K562 (cell line): ENCODE measurements around the gene NDUFS6. TPM values are rescaled to one million over a fixed set of nuclear protein-coding genes. Genes with fewer than 3 reads are reported as not detected.

Experiments used
- ATAC-seq: fragments of 200-7000 bp; cut with Tn5 transposase; 3 replicates; pipeline ENCODE4 v1.9.1; 2020; ENCODE audit warnings: moderate library complexity
- BruUV-seq: library from RNA; stranded (reverse); fragments of 400-500 nt; replicated peaks from 2 replicates; lab custom pipeline; 2021; lab: Mats Ljungman, UMichigan
- CTCF ChIA-PET: fragments of 300-600 bp; formaldehyde crosslinking; extraction: SDS; loops from one replicate; lab custom pipeline; 2021; ENCODE audit warnings: low intra/inter-chr PET ratio; lab: Yijun Ruan, JAX
- POLR2A ChIA-PET: fragments of 300-600, 350-650 bp; sonication (Branson Sonifier 250); formaldehyde crosslinking; extraction: SDS; loops from one replicate; lab custom pipeline; 2021; ENCODE audit warnings: antibody characterized with exemption, inconsistent platforms; lab: Yijun Ruan, JAX
- DNase-seq, 4 experiments: peaks; one replicate each; pipeline versions ENCODE4 v3.0.0 to v3.0.0-alpha.2; 2011 to 2018; ENCODE audit warnings: low spot score in 3 of 4, mixed read lengths in 3 of 4; ENCODE audit errors: extremely low read depth in 1 of 4
- FAIRE-seq: peaks from 2 replicates; lab custom pipeline; 2011; peaks lifted over from hg19 to GRCh38; lab: Jason Lieb, UNC
- H2AFZ ChIP-seq: 2 replicates; pipeline ENCODE4 v1.6.0; 2011; ENCODE audit warnings: low read depth, low read length, control low read depth, inconsistent platforms
- H3K27ac ChIP-seq: fragments of 200-600 bp; 3 replicates; pipeline ENCODE4 v1.8.0; 2011; ENCODE audit warnings: low read depth, mild to moderate bottlenecking, control low read depth, inconsistent platforms, low read length, moderate library complexity, mixed read lengths; ENCODE audit errors: extremely low read depth
- H3K27me3 ChIP-seq, 2 experiments: fragments of 300-600 bp in 1 of 2; 2 replicates in 1 of 2; 3 replicates in 1 of 2; pipeline versions ENCODE4 v1.6.0 to v1.8.0; 2011; ENCODE audit warnings: inconsistent platforms in 2 of 2, low read length in 2 of 2, mild to moderate bottlenecking in 1 of 2, mixed read lengths in 1 of 2, moderate library complexity in 1 of 2; ENCODE audit not compliant: control insufficient read depth in 2 of 2, insufficient read depth in 2 of 2
- H3K36me3 ChIP-seq: fragments of 300-600 bp; 3 replicates; pipeline ENCODE4 v1.8.0; 2011; ENCODE audit warnings: mild to moderate bottlenecking, low read length, inconsistent platforms; ENCODE audit not compliant: control insufficient read depth, insufficient read depth
- H3K4me1 ChIP-seq, 2 experiments: fragments of 200-600 bp in 1 of 2; replicated peaks in 1 of 2; 2 replicates in 1 of 2; 3 replicates in 1 of 2; pipeline versions ENCODE4 v1.5.1 to v1.8.0; 2011; ENCODE audit warnings: inconsistent platforms in 2 of 2, low read length in 2 of 2, mild to moderate bottlenecking in 1 of 2, mixed read lengths in 1 of 2, moderate library complexity in 1 of 2; ENCODE audit not compliant: control insufficient read depth in 2 of 2, insufficient read depth in 2 of 2
- H3K4me2 ChIP-seq: 2 replicates; pipeline ENCODE4 v1.6.1; 2011; ENCODE audit warnings: low read length, control low read depth, inconsistent platforms, mixed read lengths; ENCODE audit not compliant: insufficient read depth
- H3K4me3 ChIP-seq: fragments of 200-600 bp; sonication (generic), shearing (Covaris generic); 2 replicates; pipeline ENCODE4 v1.5.1; 2016; ENCODE audit warnings: control low read depth, inconsistent platforms
- H3K79me2 ChIP-seq: fragments of 200-600 bp; 3 replicates; pipeline ENCODE4 v1.8.0; 2011; ENCODE audit warnings: low read length, inconsistent platforms; ENCODE audit not compliant: control insufficient read depth, insufficient read depth
- H3K9ac ChIP-seq, 2 experiments: 2 replicates each; pipeline versions ENCODE4 v1.6.0 to v1.6.1; 2011; ENCODE audit warnings: low read depth in 2 of 2, low read length in 2 of 2, control low read depth in 1 of 2, inconsistent platforms in 1 of 2, mild to moderate bottlenecking in 1 of 2, mixed read lengths in 1 of 2; ENCODE audit not compliant: insufficient read depth in 1 of 2
- H3K9me1 ChIP-seq: one replicate; pipeline ENCODE4 v1.6.0; 2011; ENCODE audit warnings: inconsistent platforms, mild to moderate bottlenecking, low read length, moderate library complexity; ENCODE audit not compliant: control insufficient read depth, insufficient read depth
- H3K9me3 ChIP-seq: replicated peaks from 2 replicates; pipeline ENCODE4 v1.5.1; 2011; ENCODE audit warnings: low read depth, low read length, inconsistent platforms; ENCODE audit not compliant: control insufficient read depth, insufficient read depth
- H4K20me1 ChIP-seq: replicated peaks from 2 replicates; pipeline ENCODE4 v1.6.1; 2011; ENCODE audit warnings: low read length, inconsistent platforms, mixed read lengths; ENCODE audit not compliant: control insufficient read depth, insufficient read depth
- EHMT2 ChIP-seq: fragments of 450-650 bp; IDR thresholded peaks from 2 replicates; pipeline ENCODE4 v1.6.1; 2018; ENCODE audit warnings: antibody characterized with exemption
- FOXO4 ChIP-seq: fragments of 450-650 bp; formaldehyde crosslinking; IDR thresholded peaks from 2 replicates; pipeline ENCODE4 v1.4.0; 2020; ENCODE audit warnings: mild to moderate bottlenecking, moderate library complexity
- HOXB6 ChIP-seq: fragments of 250-450 bp; sonication (Bioruptor Pico); IDR thresholded peaks from 2 replicates; pipeline ENCODE4 v1.5.1; 2022; ENCODE audit warnings: mild to moderate bottlenecking, borderline replicate concordance
- KDM4B ChIP-seq, 2 experiments: fragments of 450-650 bp in 1 of 2; sonication (generic) in 1 of 2; IDR thresholded peaks; 2 replicates each; pipeline ENCODE4 v1.6.1; 2016 to 2017; ENCODE audit warnings: borderline replicate concordance in 2 of 2, antibody characterized with exemption in 1 of 2, low read depth in 1 of 2, mild to moderate bottlenecking in 1 of 2
- NUFIP1 ChIP-seq: fragments of 450-650 bp; IDR thresholded peaks from 2 replicates; pipeline ENCODE4 v1.6.1; 2018; ENCODE audit not compliant: partially characterized antibody
- POLR3G ChIP-seq: IDR thresholded peaks from 2 replicates; pipeline ENCODE4 v1.6.1; 2011; ENCODE audit not compliant: insufficient read length, insufficient replicate concordance; ENCODE audit errors: extremely low read depth
- PTBP1 ChIP-seq: fragments of 200-400 bp; formaldehyde crosslinking; IDR thresholded peaks from 2 replicates; pipeline ENCODE4 v1.6.1; 2017; ENCODE audit warnings: low read depth, low read length
- SMARCC2 ChIP-seq: fragments of 450-650 bp; IDR thresholded peaks from 2 replicates; pipeline ENCODE4 v1.6.1; 2017; ENCODE audit warnings: antibody characterized with exemption, moderate library complexity, mild to moderate bottlenecking, low read depth
- ZNF165 ChIP-seq: fragments of 250-450 bp; sonication (Bioruptor Pico); IDR thresholded peaks from 2 replicates; pipeline ENCODE4 v1.4.0; 2020; ENCODE audit warnings: borderline replicate concordance
- ZNF3 ChIP-seq: fragments of 250-450 bp; sonication (Bioruptor Pico); IDR thresholded peaks from 2 replicates; pipeline ENCODE4 v1.5.0; 2021; ENCODE audit warnings: mild to moderate bottlenecking, moderate library complexity
- ZNF592 ChIP-seq: fragments of 450-650 bp; IDR thresholded peaks from 2 replicates; pipeline ENCODE4 v1.6.1; 2017; ENCODE audit warnings: antibody characterized with exemption, mild to moderate bottlenecking
- WGBS: fragments of 100-300 bp; shearing (Covaris generic); methylation state at CpG from one replicate; pipeline ENCODE4 v1.1.6; 2016; ENCODE audit warnings: low coverage, mixed read lengths; ENCODE audit not compliant: insufficient coverage; ENCODE audit errors: missing lambda C conversion rate; 5-methylcytosine and 5-hydroxymethylcytosine counted together
- in situ Hi-C: fragments of 300-500 bp; cut with MboI; formaldehyde crosslinking; loops from 4 replicates; pipeline ENCODE4 v1.15.0; 2018; ENCODE audit warnings: inconsistent platforms, mixed read lengths
- intact Hi-C: fragments of 100-400 bp; cut with micrococcal nuclease; formaldehyde crosslinking; loops from 2 replicates; pipeline ENCODE4 v1.14.2; 2022
- polyA plus RNA-seq, 8 experiments: library from polyadenylated mRNA; depleted of rRNA in 4 of 8; stranded (reverse) in 5 of 8; unstranded in 3 of 8; fragments of >200 nt; fragmentation: Nextera tagmentation in 2 of 8; fragmentation: Illumina TruSeq in 1 of 8; extraction: Ambion mirVana in 2 of 8; extraction: Trizol in 1 of 8; gene quantifications; 2 replicates each; pipeline versions ENCODE4 v1.2.1 to v1.2.3, GENCODE V29; 2011 to 2014; ENCODE audit warnings: inconsistent platforms in 1 of 8, missing spikeins in 1 of 8
- total RNA-seq, 7 experiments: library from RNA; depleted of rRNA in 6 of 7; stranded (reverse); fragments of >200 nt in 6 of 7; fragmentation: Illumina TruSeq in 2 of 7; extraction: Trizol in 2 of 7; gene quantifications; 2 replicates each; pipeline versions ENCODE4 v1.2.1 to v1.2.3, GENCODE V29; 2011 to 2021; ENCODE audit warnings: low replicate concordance in 1 of 7
- TF ChIP-seq, protein P1 (sequence below): sonication (generic); formaldehyde crosslinking; IDR thresholded peaks from 2 replicates; pipeline ENCODE4 v1.8.1; 2022; ENCODE audit warnings: missing genetic modification reagents
- TF ChIP-seq, protein P2 (sequence below): IDR thresholded peaks from 2 replicates; pipeline ENCODE4 v1.6.1; 2016; ENCODE audit warnings: missing genetic modification characterization, missing compliant biosample characterization

NDUFS6 gene
- total and polyA plus RNA-seq, 9 of the 15 experiments (the other 6 are each of a cell fraction or from before 2014, with no cell fraction given) = 36.1 to 291 (median 77.0) TPM

DNA sequence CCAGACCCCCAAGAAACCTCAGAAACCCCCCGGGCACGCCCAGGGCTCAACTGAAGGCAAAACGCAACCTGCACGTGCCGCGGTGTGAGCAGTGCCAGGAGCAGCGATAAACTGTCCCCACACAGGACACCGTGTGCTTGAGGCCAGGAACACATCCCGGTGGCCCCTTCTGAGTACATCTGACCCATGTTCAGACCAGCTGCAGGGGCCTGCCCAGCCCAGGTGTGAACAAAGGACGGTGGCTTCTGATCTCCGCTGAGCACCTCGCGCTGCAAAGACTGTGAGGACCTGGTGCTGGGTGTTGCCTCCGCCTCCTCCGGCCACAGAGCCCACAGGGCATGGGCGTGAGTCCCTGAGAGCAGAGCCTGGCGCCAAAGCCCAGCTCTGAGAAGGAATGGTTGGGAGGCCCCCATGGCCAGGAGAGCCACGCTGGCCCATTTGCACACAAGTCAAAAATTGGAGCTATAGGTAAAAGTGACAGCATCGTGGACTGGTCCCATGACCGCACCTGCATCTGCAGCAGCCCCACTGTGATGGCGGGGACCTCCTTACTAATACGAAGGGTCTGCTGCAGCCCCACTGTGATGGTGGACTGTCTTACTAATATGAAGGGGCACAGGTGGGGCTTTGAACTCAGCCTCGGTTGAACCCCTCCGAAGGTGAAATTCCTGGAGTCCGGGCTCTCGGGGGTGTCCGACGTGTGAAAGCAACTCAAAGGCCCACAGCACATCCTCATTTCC is 31.5 kb downstream of the NDUFS6 start:
- no TSS peak for BruUV-seq
- Histone ChIP-seq H3K79me2 (no peaks in the 10 kb centered on the region), H3K27me3 (peaks cover 50 to 65% of the 10 kb centered on the region in 2 experiments), H3K4me2 (no peak overlapping the region), H4K20me1 (peaks cover 27% of the 10 kb centered on the region), H3K4me1 (peaks cover 0 to 18% of the 10 kb centered on the region in 2 experiments; a peak in 2 of 5 replicates), H3K36me3 (peaks cover 6% of the 10 kb centered on the region; the same call in 1 of the 3 replicates), H3K9me1 (no peaks in the 10 kb centered on the region), H3K4me3 (no peak overlapping the region), H3K27ac (no peak overlapping the region), H3K9me3 (no peaks in the 10 kb centered on the region), H2AFZ (no peak overlapping the region), H3K9ac (no peak overlapping the region)
- intact Hi-C loops (no loop called here), in situ Hi-C loops (no loop called here)
- no peak for ATAC-seq
- 27% methylated on average over 28 of the region's 28 CpGs for WGBS
- POLR2A ChIA-PET = no interaction called here
- FAIRE-seq = no peak
- CTCF ChIA-PET = interaction anchor here (0.6 kb wide), 1 partner anchor 22 kb away, joined by 3 read pairs; no protein-coding TSS in a partner anchor
- DNase-seq = no peak
- TF ChIP-seq PTBP1 = no peak
- TF ChIP-seq ZNF3 (CRISPR knock-in tag) = no peak
- TF ChIP-seq KDM4B (IDR thresholded peaks at IDR 0.05; ENCODE audit: borderline replicate concordance in 2 of 2, low read depth in 1 of 2) = no peak
- no peak for TF ChIP-seq SMARCC2
- no peak for TF ChIP-seq EHMT2
- no peak for TF ChIP-seq ZNF592
- TF ChIP-seq, protein P1, sequence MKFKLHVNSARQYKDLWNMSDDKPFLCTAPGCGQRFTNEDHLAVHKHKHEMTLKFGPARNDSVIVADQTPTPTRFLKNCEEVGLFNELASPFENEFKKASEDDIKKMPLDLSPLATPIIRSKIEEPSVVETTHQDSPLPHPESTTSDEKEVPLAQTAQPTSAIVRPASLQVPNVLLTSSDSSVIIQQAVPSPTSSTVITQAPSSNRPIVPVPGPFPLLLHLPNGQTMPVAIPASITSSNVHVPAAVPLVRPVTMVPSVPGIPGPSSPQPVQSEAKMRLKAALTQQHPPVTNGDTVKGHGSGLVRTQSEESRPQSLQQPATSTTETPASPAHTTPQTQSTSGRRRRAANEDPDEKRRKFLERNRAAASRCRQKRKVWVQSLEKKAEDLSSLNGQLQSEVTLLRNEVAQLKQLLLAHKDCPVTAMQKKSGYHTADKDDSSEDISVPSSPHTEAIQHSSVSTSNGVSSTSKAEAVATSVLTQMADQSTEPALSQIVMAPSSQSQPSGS (CRISPR knock-in tag) = no peak
- TF ChIP-seq ZNF165 = no peak
- TF ChIP-seq NUFIP1 = no peak
- TF ChIP-seq HOXB6 (CRISPR knock-in tag) = no peak
- no peak for TF ChIP-seq POLR3G
- no peak for TF ChIP-seq FOXO4 (CRISPR knock-in tag)
- TF ChIP-seq, protein P2, sequence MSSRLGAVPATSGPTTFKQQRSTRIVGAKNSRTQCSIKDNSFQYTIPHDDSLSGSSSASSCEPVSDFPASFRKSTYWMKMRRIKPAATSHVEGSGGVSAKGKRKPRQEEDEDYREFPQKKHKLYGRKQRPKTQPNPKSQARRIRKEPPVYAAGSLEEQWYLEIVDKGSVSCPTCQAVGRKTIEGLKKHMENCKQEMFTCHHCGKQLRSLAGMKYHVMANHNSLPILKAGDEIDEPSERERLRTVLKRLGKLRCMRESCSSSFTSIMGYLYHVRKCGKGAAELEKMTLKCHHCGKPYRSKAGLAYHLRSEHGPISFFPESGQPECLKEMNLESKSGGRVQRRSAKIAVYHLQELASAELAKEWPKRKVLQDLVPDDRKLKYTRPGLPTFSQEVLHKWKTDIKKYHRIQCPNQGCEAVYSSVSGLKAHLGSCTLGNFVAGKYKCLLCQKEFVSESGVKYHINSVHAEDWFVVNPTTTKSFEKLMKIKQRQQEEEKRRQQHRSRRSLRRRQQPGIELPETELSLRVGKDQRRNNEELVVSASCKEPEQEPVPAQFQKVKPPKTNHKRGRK = no peak
